SW 1271 (cell line): Measurements from ENCODE around the gene TMPRSS7.

Source experiments
- DNase-seq, 2 experiments: peaks; one replicate each; lab custom pipeline; 2025; lab: John Stamatoyannopoulos, UW

TMPRSS7 gene

GRCh38 chr3:112034436-112034835 is at the start of gene TMPRSS7:
TMPRSS7 (plus strand) TSS chr3:112034736; CDS start chr3:112034846, 110 bp downstream.
- DNase-seq, result no peak

GRCh38 chr3:111986800-111987199 is 47.7 kb upstream of the TMPRSS7 start:
- no peak for DNase-seq

GRCh38 chr3:111989061-111989678 is 45.4 kb upstream of the TMPRSS7 start:
- DNase-seq, result peak; percentile 26 to 71

- DNase-seq, result no peak
These were observed 41.5 kb upstream of the TMPRSS7 start for GRCh38 chr3:111993038-111993437.

GRCh38 chr3:111998636-111999483 is 35.7 kb upstream of the TMPRSS7 start, which contains the start of gene TAGLN3:
TAGLN3 (plus strand) TSS chr3:111998922; CDS start chr3:111999423, 501 bp downstream.
- no peak for DNase-seq

GRCh38 chr3:111999484-112000324 is 34.8 kb upstream of the TMPRSS7 start:
- DNase-seq, result no peak

GRCh38 chr3:112000367-112000771 is 34.2 kb upstream of the TMPRSS7 start:
- no peak for DNase-seq

- no peak for DNase-seq
These were observed 33.6 kb upstream of the TMPRSS7 start for GRCh38 chr3:112000966-112001365.

GRCh38 chr3:112001526-112001925 is 33.0 kb upstream of the TMPRSS7 start:
- DNase-seq, result no peak

GRCh38 chr3:112002096-112002971 is 32.2 kb upstream of the TMPRSS7 start:
- no peak for DNase-seq

GRCh38 chr3:112003321-112004080 is 31.0 kb upstream of the TMPRSS7 start:
- DNase-seq, result no peak

GRCh38 chr3:112004187-112004586 is 30.3 kb upstream of the TMPRSS7 start:
- no peak for DNase-seq

- DNase-seq, result no peak
These were observed 29.9 kb upstream of the TMPRSS7 start for GRCh38 chr3:112004669-112005068.

GRCh38 chr3:112005091-112005672 is 29.4 kb upstream of the TMPRSS7 start:
- no peak for DNase-seq

- no peak for DNase-seq
These were observed 26.9 kb upstream of the TMPRSS7 start for GRCh38 chr3:112007633-112008032.

GRCh38 chr3:112009670-112010069 is 24.9 kb upstream of the TMPRSS7 start:
- DNase-seq, result no peak

- no peak for DNase-seq
These were observed 23.9 kb upstream of the TMPRSS7 start for GRCh38 chr3:112010636-112011035.

GRCh38 chr3:112011376-112011940 is 23.1 kb upstream of the TMPRSS7 start:
- DNase-seq, result no peak

GRCh38 chr3:112012205-112012992 is 22.1 kb upstream of the TMPRSS7 start:
- DNase-seq, result no peak
